Measurements from ENCODE around the gene RPL10.
"Not testable (repeated sequence)": the region's sequence is repeated elsewhere in the genome, so short reads cannot be mapped to it uniquely, and the experiment has no call there.

RPL10 gene

GRCh38 chrX:154375156-154375504 is 23.0 kb upstream of the RPL10 start:
- DNase-seq (ENCODE audit: extremely low read depth in 1 of 2, low read depth in 1 of 2) = no peak

GRCh38 chrX:154376774-154377173 is 21.4 kb upstream of the RPL10 start:
- no peak for DNase-seq (ENCODE audit: extremely low read depth in 1 of 2, low read depth in 1 of 2)

GRCh38 chrX:154378059-154378798 is 19.9 kb upstream of the RPL10 start:
- DNase-seq (ENCODE audit: extremely low read depth in 1 of 2, low read depth in 1 of 2) = peak in 1 of 2 donors; percentile 15

- DNase-seq (ENCODE audit: extremely low read depth in 1 of 2, low read depth in 1 of 2) = peak; percentile 86 to 90
Measured at GRCh38 chrX:154378799-154379568, 19.2 kb upstream of the RPL10 start, which contains the start of gene EMD. Gene EMD, plus strand, starts transcription at chrX:154379295. Its CDS starts 190 bp downstream, at chrX:154379485.

- no peak for DNase-seq (ENCODE audit: extremely low read depth in 1 of 2, low read depth in 1 of 2)
Measured at GRCh38 chrX:154379569-154379951, 18.6 kb upstream of the RPL10 start.

- no peak for DNase-seq (ENCODE audit: extremely low read depth in 1 of 2, low read depth in 1 of 2)
Measured at GRCh38 chrX:154380153-154380552, 18.0 kb upstream of the RPL10 start.

- no peak for DNase-seq (ENCODE audit: extremely low read depth in 1 of 2, low read depth in 1 of 2)
Measured at GRCh38 chrX:154380787-154381186, 17.4 kb upstream of the RPL10 start.

GRCh38 chrX:154381271-154381670 is 16.9 kb upstream of the RPL10 start:
- DNase-seq (ENCODE audit: extremely low read depth in 1 of 2, low read depth in 1 of 2) = no peak

GRCh38 chrX:154382483-154383069 is 15.6 kb upstream of the RPL10 start:
- no peak for DNase-seq (ENCODE audit: extremely low read depth in 1 of 2, low read depth in 1 of 2)

- DNase-seq (ENCODE audit: extremely low read depth in 1 of 2, low read depth in 1 of 2) = no peak
Measured at GRCh38 chrX:154383359-154384283, 14.6 kb upstream of the RPL10 start.

- DNase-seq (ENCODE audit: extremely low read depth in 1 of 2, low read depth in 1 of 2) = no peak
Measured at GRCh38 chrX:154384284-154384892, 13.8 kb upstream of the RPL10 start.

GRCh38 chrX:154388094-154388493 is 10.1 kb upstream of the RPL10 start:
- not testable (repeated sequence) for DNase-seq (ENCODE audit: extremely low read depth in 1 of 2, low read depth in 1 of 2)

- DNase-seq (ENCODE audit: extremely low read depth in 1 of 2, low read depth in 1 of 2) = not testable (repeated sequence)
Measured at GRCh38 chrX:154388649-154389048, 9.5 kb upstream of the RPL10 start.

- DNase-seq (ENCODE audit: extremely low read depth in 1 of 2, low read depth in 1 of 2) = not testable (repeated sequence)
Measured at GRCh38 chrX:154389812-154390747, 8.1 kb upstream of the RPL10 start.

- not testable (repeated sequence) for DNase-seq (ENCODE audit: extremely low read depth in 1 of 2, low read depth in 1 of 2)
Measured at GRCh38 chrX:154396363-154396762, 1.8 kb upstream of the RPL10 start.

- no peak for DNase-seq (ENCODE audit: extremely low read depth in 1 of 2, low read depth in 1 of 2)
Measured at GRCh38 chrX:154396973-154397887, 947 bp upstream of the RPL10 start.

GRCh38 chrX:154398668-154399526 is 720 bp downstream of the RPL10 start:
- peak; percentile 50 to 67 for DNase-seq (ENCODE audit: extremely low read depth in 1 of 2, low read depth in 1 of 2)
